Right forelimb (tissue), 1 donor: Measurements from ENCODE around the gene TAF11.
"Not testable (repeated sequence)": the region's sequence is repeated elsewhere in the genome, so short reads cannot be mapped to it uniquely, and the experiment has no call there.

Experiments used
- DNase-seq: peaks from one replicate; pipeline ENCODE4 v3.0.0-alpha.2; 2018

Gene TAF11

DNA sequence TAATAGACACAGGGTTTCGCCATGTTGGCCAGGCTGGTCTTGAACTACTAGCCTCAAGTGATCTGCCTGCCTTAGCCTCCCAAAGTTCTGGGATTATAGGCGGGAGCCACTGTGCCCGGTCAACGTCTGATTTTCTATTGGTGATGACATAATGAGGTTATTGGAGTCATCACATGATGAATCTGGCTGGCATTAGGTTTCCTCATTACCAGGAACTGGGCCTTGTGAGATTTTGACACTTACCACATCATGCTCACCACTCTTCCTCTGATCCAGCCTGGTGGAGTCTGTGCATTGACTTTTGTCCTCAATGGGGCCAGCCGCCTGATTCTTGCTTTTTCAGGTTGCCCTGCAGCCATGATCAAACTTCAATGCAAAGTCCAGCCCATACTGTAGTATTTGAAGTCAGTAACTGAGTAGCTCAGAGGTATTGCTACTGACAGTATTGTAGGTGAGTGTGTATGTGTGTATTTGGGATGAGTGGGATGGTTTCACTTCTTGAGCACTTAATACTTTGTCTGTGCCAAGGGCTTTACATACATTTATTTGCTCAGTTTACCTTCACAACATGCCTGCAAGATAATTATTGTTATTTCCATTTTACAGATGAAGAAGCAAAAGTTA lies 17.3 kb upstream of the TAF11 start:
- DNase-seq, result no peak

GRCh38 chr6:34901930-34902329 lies 14.1 kb upstream of the TAF11 start:
- no peak for DNase-seq

DNA sequence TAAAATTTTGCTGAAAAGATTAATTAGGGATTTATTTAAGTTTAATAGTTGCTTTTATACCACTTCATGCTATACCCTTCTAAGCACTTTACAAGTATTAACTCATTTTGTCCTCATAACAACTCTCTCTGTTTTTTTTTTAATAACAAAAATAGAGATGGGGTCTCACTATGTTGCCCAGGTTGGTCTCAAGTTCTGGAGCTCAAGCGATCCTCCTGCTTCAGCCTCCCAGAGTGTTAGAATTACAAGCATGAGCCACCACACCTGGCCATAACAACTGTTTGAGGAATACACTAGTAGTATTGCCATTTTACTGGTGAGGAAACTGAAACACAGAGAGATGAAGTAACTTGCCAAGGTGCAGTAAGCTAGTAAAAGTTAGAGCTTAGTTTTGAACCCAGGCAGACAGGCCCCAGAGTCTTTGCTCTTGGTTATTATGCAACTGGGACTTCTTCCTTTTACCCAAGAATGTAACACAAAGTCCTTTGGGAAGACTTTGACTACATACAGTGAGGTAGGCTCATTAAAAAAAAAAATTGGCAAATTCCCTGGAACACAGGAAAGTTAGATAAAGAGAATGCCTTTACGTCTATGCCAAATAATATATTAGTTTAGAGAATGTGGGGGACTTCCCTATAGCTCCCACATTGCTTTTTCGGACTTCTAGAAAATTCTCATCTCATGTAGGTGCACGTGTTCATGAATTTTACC lies 12.6 kb upstream of the TAF11 start:
- DNase-seq, result no peak

DNA sequence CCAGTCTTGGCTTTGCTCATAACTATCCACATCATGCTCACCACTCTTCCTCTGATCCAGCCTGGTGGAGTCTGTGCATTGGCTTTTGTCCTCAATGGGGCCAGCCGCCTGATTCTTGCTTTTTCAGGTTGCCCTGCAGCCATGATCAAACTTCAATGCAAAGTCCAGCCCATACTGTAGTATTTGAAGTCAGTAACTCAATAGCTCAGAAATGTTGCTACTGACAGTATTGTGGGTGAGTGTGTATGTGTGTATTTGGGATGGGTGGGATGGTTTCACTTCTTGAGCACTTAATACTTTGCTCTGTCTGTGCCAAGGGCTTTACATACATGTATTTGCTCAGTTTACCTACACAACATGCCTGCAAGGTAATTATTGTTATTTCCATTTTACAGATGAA lies 11.9 kb upstream of the TAF11 start:
- not testable (repeated sequence) for DNase-seq

GRCh38 chr6:34897716-34898115 lies 9.9 kb upstream of the TAF11 start:
- DNase-seq, result no peak

DNA sequence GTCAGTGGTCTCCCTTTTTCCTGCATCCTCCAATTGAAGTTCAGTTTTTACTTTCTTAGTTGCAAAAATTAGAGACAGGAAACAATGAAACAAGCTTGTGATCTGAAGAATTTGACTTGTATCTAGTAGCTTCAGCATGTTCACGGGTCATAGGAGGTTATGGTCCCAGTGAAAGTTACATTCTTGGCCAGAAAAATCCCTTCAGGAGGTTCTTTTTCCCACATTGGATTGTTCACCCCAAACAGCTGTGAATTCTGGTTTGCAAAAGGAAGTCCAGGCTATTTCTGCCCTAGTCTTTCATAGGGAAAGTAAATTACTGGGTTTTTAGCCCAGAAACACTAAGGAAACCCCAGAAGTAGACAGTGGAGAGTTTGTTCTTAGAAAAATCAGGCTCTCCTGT lies 9.3 kb upstream of the TAF11 start:
- DNase-seq, result no peak

DNA sequence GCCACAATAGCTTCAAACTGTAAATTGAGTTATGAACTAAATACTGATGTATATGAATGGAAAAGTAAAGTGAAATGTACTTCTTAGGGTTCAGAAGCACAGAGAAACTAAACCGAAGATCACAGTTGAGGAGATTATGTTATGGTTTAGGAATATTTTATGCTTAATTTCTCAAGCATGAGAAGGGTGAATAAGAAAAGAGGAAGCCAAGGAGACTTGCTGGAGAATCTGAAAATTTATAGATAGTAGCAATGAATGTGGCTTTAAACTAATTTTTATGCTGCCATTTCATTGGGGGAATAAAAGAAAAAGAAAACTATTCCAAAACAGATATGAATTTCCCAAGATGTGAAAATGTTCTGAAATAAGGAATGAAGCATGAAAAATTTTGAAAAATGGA lies 6.9 kb upstream of the TAF11 start:
- DNase-seq, result no peak

DNA sequence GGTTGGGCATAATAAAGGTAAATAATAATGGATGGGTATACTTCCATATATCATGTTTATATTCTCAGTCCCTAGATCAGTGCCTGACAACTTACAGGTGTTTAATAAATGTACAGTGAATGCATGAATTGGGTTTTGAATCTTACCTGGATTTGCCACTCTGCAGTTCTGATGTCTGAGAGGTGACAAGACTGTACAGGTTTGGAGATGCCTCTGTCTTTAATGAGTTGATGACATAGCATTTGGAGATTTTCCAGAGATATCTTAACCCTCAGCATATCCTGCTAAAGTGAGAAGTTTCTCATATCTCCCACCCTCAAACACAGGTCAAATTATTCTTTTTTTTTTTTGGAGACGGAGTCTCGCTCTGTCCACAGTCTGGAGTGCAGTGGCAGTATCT lies 3.5 kb upstream of the TAF11 start:
- no peak for DNase-seq

DNA sequence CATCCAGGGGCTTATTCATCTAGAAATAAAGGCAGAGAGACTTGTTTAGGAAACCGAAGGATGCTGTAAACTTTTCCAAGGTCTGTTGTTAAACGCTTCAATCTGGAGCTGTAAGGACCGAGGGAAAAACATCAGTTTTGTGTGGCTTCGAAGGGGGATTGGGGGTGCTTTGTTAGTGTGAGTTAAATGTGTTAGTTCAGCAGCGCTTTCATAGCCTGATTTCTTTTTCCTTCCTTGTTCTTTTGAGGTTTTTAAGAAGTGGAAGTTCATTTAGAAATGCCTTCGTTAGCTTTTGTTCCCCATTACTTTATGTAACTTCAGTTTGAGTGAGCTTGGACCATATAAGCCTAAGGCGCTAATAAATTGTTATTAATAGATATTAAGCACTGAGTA lies 2.7 kb upstream of the TAF11 start:
- no peak for DNase-seq

GRCh38 chr6:34888874-34889555 lies 1.2 kb upstream of the TAF11 start, which contains the start of gene ANKS1A:
ANKS1A (plus strand) TSS chr6:34889255; CDS start chr6:34889403, 148 bp downstream.
- peak; percentile 89 for DNase-seq

GRCh38 chr6:34888514-34888856 lies 643 bp upstream of the TAF11 start:
- no peak for DNase-seq

DNA sequence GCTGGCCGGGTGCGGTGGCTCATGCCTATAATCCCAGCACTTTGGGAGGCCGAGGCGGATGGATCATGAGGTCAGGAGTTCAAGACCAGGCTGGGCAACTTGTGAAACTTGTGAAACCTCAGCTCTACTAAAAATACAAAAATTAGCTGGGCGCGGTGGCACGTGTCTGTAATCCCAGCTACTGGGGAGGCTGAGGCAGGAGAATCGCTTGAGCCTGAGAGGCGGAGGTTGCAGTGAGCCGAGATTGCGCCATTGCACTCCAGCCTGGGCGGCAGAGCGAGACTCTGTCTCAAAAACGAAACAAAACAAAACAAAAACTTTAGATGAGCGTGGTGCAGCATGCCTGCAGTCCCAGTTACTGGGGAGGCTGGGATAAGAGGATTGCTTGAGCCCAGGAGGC lies 2.0 kb downstream of the TAF11 start:
- not testable (repeated sequence) for DNase-seq

DNA sequence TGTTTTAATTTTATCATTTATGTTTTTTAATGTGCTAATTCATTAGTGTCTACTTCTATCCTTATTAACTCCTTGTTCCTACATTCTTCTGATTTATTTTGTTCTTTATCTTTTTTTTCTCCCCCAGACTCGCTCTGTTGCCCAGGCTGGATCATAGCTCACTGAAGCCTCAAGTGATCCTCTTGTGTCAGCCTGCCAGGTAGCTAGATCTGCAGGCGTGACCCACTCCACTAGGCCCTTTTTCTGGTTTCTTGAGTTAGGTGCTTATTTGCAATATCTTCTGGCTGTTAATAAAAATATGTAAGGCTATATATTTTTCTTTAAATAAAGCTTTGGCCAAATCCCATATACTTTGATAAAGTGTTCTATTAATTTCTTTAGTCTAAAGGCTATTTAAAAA lies 2.8 kb downstream of the TAF11 start:
- no peak for DNase-seq

DNA sequence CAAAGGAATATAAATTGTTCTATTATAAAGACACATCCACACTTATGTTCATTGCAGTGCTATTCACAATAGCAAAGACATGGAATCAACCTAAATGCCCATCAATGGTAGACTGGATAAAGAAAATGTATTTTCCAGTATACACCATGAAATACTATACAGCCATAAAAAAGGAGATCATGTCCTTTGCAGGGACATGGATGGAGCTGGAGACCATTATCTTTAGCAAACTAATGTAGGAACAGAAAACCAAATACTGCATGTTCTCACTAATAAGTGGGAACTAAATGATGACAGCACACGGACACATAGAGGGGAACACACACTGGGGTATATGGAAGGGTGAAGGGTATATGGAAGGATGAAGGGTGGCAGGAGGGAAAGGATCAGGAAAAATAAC lies 3.8 kb downstream of the TAF11 start:
- DNase-seq, result not testable (repeated sequence)

- DNase-seq, result no peak
Measured at GRCh38 chr6:34877869-34878485, 9.9 kb downstream of the TAF11 start.

DNA sequence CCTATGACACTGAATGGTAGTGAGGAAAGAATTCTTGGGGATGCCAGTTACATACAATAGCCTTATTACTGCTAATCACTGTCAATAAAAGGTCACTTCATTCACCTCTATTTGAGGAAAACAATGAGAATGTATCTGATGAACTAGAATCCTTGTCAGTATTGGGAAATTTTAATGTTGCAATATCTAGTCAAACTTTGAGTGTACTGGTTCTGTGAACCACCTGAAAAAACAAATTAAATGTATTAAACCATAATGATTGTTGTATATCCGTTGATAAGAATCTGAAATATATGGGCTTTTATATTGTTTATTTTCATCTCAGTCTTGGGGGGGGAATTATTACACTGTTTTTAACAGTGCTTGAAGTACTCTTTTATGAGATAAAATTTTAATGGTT lies 10.6 kb downstream of the TAF11 start:
- no peak for DNase-seq

GRCh38 chr6:34876472-34876871 lies 11.4 kb downstream of the TAF11 start:
- no peak for DNase-seq

DNA sequence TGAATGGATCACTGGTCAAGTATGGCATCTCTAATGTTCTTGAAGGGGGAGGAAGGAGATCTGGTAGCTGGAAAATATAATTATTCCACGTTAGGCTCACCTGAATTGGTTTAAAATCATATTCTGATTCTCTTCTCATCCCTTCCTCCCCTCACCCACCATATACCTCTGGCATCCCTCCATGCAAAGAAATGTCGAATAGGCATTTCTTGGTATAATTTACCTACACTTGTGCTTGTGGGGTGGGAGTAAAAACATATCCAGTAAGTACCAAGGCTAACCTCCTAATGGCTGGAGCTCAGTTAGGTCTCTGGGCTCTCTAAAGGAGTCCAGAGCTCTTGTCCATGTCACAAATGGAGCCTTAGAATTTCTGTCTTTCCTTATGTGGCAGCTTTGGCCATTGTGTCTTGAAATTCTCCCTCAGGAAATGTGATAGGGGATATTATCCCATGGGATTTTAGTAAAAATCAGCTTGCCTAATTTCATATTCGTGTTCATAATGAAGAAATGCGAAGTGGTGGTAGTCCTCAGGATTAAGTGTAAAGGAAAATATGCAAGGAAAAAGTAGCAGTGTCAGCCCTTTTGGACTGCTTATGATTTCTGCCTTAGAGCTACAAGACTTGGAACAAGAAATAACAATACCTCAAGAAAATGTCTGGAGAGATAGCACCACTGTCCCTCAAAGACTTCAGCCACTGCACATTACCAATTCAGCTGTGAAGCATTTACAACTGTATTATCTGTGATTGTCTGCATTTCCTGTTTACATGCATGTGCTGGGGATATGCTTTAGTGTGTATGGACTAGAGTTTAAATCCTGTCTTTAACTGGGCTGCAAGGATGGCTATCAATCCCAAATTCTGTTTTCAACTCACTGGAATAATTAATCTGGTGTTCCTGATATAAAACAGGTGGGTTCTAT lies 12.3 kb downstream of the TAF11 start:
- DNase-seq, result no peak

DNA sequence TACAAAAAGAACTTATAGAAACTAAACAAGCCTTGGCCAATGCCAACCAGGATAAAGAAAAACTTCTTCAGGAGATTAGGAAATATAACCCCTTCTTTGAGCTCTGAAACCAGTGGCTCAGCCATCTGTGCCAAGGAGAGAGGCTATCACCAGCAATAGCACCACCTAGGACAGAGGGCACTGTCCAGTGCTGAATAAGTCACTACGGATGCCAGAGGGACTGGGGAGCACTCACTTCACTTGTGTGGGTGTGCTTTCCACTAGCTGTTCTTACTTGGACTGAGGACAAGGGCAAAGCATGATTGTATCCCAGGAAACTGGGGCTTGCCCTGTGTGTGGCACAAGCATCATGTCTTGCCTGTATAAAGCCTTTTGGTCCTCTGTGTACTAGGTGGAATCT lies 15.5 kb downstream of the TAF11 start:
- DNase-seq, result no peak

- DNase-seq, result no peak
Measured at GRCh38 chr6:34871853-34872252, 16.0 kb downstream of the TAF11 start.

GRCh38 chr6:34867484-34867883 lies 20.4 kb downstream of the TAF11 start:
- DNase-seq, result no peak

GRCh38 chr6:34866509-34866908 lies 21.3 kb downstream of the TAF11 start:
- DNase-seq, result no peak

DNA sequence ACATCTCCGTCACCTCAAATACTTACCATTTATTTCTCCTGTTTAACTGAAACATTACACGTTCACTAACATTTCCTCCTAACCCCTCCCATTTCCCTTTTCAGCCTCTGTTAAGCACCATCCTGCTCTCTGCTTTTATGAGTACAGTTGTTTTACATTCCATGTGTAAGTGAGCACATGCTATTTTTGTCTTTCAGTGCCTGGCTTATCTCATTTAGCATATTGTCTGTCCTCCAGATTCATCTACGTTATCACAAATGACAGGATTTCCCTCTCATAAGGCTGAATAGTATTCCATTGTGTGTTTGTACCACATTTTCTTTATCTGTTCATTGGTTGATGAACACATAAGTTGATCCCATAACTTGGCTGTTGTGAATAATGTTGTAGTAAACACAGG lies 22.7 kb downstream of the TAF11 start:
- DNase-seq, result no peak
